Measurements from ENCODE around the gene TIAM2. TPM values are rescaled to one million over a fixed set of nuclear protein-coding genes. Genes with fewer than 3 reads are reported as not detected.

The TIAM2 gene
- total and polyA plus RNA-seq, 10 of the 15 experiments (the other 5 are each of a cell fraction or from before 2014, with no cell fraction given), result 1.1 to 10.5 (median 2.3) TPM

DNA sequence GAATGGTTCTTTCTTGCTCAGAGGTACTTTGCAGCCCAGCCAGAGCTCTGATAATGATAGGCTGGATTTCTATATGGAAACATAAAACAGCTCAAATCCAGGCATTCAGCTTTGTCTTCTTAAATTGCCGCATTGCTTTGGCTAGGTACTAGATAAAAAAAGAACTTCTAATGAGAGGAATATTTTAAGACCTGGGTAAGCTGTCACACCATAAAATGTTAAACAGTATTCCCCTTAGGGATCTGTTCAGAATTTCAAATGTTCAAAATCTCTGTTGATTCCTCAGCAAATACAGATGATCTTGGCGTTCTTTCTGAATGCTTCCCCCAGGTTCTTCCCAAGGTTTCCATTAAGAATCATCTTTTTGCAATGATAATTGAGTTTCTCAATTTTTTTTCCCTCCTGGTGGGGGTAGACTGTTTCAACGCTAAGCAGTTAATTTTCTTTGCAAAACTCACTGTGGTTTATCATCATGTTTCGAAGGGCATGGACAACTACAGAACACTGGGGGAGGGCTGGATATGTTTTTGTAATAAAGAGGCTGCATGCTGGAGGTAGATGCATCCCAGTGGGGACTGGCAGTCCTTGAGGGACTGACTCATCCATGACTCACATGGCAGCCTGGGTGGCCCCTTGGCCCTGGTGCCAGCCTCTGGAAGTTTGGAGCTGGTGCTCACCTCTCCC is 31.0 kb downstream of the TIAM2 start:
- CTCF ChIA-PET, result no interaction called here

DNA sequence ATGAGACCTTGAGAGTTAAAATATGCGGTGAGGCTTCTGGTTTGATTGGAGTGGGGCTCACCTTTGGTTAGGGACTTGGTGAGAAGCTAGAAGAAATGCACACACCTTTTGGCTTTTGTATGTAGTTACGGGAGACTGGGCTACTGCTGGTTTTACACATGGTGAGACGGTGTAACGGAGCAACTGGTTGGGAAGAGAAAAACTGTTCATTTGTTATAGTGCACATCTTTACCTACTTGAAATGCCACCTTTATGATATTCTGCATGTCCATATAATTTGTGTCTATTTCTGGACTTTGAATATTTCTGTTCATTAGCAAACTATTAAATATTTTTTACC is 31.6 kb downstream of the TIAM2 start:
- Histone ChIP-seq H3K9ac (ENCODE audit: control insufficient read depth, insufficient read depth, low read length) (no peak overlapping the region), H3K79me2 (ENCODE audit: control insufficient read depth, insufficient read depth, low read length) (no peaks in the 10 kb centered on the region), H3K9me3 (replicated peaks; ENCODE audit: control insufficient read depth, insufficient read depth, low read length) (no peaks in the 10 kb centered on the region), H3K36me3 (ENCODE audit: control insufficient read depth in 2 of 2, insufficient read depth in 2 of 2, low read length in 1 of 2) (no peaks in the 10 kb centered on the region), H3K4me1 (ENCODE audit: control insufficient read depth, insufficient read depth, low read length) (no peaks in the 10 kb centered on the region), H2AFZ (ENCODE audit: control insufficient read depth, low read depth, low read length) (no peak overlapping the region), H3K4me3 (no peak overlapping the region), H3K27me3 (replicated peaks in 1 of 2; ENCODE audit: control insufficient read depth in 2 of 2, insufficient read depth in 2 of 2, low read length in 1 of 2) (no peaks in the 10 kb centered on the region), H3K4me2 (ENCODE audit: control insufficient read depth, insufficient read depth) (no peak overlapping the region), H4K20me1 (ENCODE audit: control insufficient read depth, insufficient read depth) (no peaks in the 10 kb centered on the region), H3K27ac (ENCODE audit: control insufficient read depth, insufficient read depth) (no peak overlapping the region)
- in situ Hi-C loops (cut with MboI) (no loop called here), intact Hi-C loops (cut with micrococcal nuclease; ENCODE audit: unreplicated experiment) (no loop called here)
- 94% methylated on average over 4 of the region's 4 CpGs for WGBS (ENCODE audit: insufficient coverage, insufficient replicate concordance, low lambda C conversion rate, missing lambda C conversion rate)
- POLR2A ChIA-PET, result no interaction called here
- TF ChIP-seq HCFC1 (IDR thresholded peaks at IDR 0.05; ENCODE audit: low read length), result no peak
- TF ChIP-seq, protein P1, sequence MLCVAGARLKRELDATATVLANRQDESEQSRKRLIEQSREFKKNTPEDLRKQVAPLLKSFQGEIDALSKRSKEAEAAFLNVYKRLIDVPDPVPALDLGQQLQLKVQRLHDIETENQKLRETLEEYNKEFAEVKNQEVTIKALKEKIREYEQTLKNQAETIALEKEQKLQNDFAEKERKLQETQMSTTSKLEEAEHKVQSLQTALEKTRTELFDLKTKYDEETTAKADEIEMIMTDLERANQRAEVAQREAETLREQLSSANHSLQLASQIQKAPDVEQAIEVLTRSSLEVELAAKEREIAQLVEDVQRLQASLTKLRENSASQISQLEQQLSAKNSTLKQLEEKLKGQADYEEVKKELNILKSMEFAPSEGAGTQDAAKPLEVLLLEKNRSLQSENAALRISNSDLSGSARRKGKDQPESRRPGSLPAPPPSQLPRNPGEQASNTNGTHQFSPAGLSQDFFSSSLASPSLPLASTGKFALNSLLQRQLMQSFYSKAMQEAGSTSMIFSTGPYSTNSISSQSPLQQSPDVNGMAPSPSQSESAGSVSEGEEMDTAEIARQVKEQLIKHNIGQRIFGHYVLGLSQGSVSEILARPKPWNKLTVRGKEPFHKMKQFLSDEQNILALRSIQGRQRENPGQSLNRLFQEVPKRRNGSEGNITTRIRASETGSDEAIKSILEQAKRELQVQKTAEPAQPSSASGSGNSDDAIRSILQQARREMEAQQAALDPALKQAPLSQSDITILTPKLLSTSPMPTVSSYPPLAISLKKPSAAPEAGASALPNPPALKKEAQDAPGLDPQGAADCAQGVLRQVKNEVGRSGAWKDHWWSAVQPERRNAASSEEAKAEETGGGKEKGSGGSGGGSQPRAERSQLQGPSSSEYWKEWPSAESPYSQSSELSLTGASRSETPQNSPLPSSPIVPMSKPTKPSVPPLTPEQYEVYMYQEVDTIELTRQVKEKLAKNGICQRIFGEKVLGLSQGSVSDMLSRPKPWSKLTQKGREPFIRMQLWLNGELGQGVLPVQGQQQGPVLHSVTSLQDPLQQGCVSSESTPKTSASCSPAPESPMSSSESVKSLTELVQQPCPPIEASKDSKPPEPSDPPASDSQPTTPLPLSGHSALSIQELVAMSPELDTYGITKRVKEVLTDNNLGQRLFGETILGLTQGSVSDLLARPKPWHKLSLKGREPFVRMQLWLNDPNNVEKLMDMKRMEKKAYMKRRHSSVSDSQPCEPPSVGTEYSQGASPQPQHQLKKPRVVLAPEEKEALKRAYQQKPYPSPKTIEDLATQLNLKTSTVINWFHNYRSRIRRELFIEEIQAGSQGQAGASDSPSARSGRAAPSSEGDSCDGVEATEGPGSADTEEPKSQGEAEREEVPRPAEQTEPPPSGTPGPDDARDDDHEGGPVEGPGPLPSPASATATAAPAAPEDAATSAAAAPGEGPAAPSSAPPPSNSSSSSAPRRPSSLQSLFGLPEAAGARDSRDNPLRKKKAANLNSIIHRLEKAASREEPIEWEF (IDR thresholded peaks at IDR 0.05; ENCODE audit: insufficient replicate concordance, low read depth, low read length), result no peak
- no peak for TF ChIP-seq NFXL1 (IDR thresholded peaks at IDR 0.05; ENCODE audit: borderline replicate concordance)
- no peak for TF ChIP-seq SMARCA5 (IDR thresholded peaks at IDR 0.05)
- TF ChIP-seq HDAC6 (IDR thresholded peaks at IDR 0.05; ENCODE audit: unreplicated experiment), result no peak
- DNase-seq (ENCODE audit: low read depth, low spot score) (no peak), FAIRE-seq (no peak), ATAC-seq (no peak)
- RAD21 ChIA-PET (ENCODE audit: unreplicated experiment), result no interaction called here
- BruUV-seq (replicated peaks), result no TSS peak
- SMC1A ChIA-PET (ENCODE audit: uncharacterized antibody, unreplicated experiment), result no interaction called here
- CTCF ChIA-PET, result no interaction called here

More for the DNA sequence above, 31.0 kb downstream of the TIAM2 start:
- RAD21 ChIA-PET (ENCODE audit: unreplicated experiment), result interaction anchor here (1.0 kb wide), 1 partner anchor 98 kb away, joined by 3 read pairs; no protein-coding TSS in a partner anchor
- H3K4me3 ChIP-seq, result no peak overlapping the region
- in situ Hi-C loops (cut with MboI), result no loop called here
- H3K4me2 ChIP-seq (ENCODE audit: control insufficient read depth, insufficient read depth), result no peak overlapping the region
- H3K4me1 ChIP-seq (ENCODE audit: control insufficient read depth, insufficient read depth, low read length), result no peaks in the 10 kb centered on the region
- no peaks in the 10 kb centered on the region for H3K36me3 ChIP-seq (ENCODE audit: control insufficient read depth in 2 of 2, insufficient read depth in 2 of 2, low read length in 1 of 2)
- no peak overlapping the region for H3K27ac ChIP-seq (ENCODE audit: control insufficient read depth, insufficient read depth)
- no peak overlapping the region for H3K9ac ChIP-seq (ENCODE audit: control insufficient read depth, insufficient read depth, low read length)
- no peaks in the 10 kb centered on the region for H4K20me1 ChIP-seq (ENCODE audit: control insufficient read depth, insufficient read depth)
- no peaks in the 10 kb centered on the region for H3K27me3 ChIP-seq (replicated peaks in 1 of 2; ENCODE audit: control insufficient read depth in 2 of 2, insufficient read depth in 2 of 2, low read length in 1 of 2)
- no peaks in the 10 kb centered on the region for H3K9me3 ChIP-seq (replicated peaks; ENCODE audit: control insufficient read depth, insufficient read depth, low read length)
- no peak for DNase-seq (ENCODE audit: low read depth, low spot score)
- H3K79me2 ChIP-seq (ENCODE audit: control insufficient read depth, insufficient read depth, low read length), result no peaks in the 10 kb centered on the region
- FAIRE-seq, result no peak
- no TSS peak for BruUV-seq (replicated peaks)
- no peak overlapping the region for H2AFZ ChIP-seq (ENCODE audit: control insufficient read depth, low read depth, low read length)
- intact Hi-C loops (cut with micrococcal nuclease; ENCODE audit: unreplicated experiment), result no loop called here
- WGBS (ENCODE audit: insufficient coverage, insufficient replicate concordance, low lambda C conversion rate, missing lambda C conversion rate), result 49% methylated on average over 4 of the region's 4 CpGs
- SMC1A ChIA-PET (ENCODE audit: uncharacterized antibody, unreplicated experiment), result no interaction called here
- POLR2A ChIA-PET, result no interaction called here
- no peak for TF ChIP-seq CBX3 (IDR thresholded peaks at IDR 0.05; ENCODE audit: borderline replicate concordance, low read depth)
- no peak for TF ChIP-seq PAX8 (IDR thresholded peaks at IDR 0.05)
- TF ChIP-seq DPF2 (IDR thresholded peaks at IDR 0.05), result no peak
- no peak for TF ChIP-seq KLF5 (IDR thresholded peaks at IDR 0.05; ENCODE audit: partially characterized antibody)
- no peak for ATAC-seq

Measured in GM12878 (cell line).